NCI-H146 treated with DMSO at 0.1 percent for 48 hours (cell line): ENCODE results near the gene CD4.
"Not testable (repeated sequence)": the region's sequence is repeated elsewhere in the genome, so short reads cannot be mapped to it uniquely, and the experiment has no call there.

Source experiments
- DNase-seq: peaks from one replicate; lab custom pipeline; 2025; ENCODE audit not compliant: unreplicated experiment; lab: John Stamatoyannopoulos, UW

The CD4 gene

DNA sequence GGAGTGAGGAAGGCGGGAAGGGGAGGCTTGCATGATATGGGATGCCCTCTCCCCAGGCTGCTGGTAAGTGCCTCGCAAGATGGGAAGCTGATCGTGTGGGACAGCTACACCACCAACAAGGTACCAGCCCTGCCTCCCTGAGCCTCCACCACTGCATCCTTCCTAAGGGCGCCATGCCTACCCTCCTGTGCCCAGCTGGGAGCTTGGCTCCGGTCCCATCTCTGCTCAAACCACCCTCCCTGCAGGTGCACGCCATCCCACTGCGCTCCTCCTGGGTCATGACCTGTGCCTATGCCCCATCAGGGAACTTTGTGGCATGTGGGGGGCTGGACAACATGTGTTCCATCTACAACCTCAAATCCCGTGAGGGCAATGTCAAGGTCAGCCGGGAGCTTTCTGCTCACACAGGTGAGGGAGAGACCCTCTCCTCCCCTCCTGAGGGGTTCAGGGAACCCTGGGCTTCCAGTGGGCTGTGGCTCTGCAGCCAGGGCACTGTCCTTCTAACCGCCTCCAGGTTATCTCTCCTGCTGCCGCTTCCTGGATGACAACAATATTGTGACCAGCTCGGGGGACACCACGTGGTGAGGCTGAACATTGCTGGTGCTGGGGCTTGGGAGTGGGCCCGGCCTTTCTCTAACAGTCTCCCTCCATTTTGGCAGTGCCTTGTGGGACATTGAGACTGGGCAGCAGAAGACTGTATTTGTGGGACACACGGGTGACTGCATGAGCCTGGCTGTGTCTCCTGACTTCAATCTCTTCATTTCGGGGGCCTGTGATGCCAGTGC, 54.0 kb downstream of the CD4 start:
- DNase-seq = no peak

DNA sequence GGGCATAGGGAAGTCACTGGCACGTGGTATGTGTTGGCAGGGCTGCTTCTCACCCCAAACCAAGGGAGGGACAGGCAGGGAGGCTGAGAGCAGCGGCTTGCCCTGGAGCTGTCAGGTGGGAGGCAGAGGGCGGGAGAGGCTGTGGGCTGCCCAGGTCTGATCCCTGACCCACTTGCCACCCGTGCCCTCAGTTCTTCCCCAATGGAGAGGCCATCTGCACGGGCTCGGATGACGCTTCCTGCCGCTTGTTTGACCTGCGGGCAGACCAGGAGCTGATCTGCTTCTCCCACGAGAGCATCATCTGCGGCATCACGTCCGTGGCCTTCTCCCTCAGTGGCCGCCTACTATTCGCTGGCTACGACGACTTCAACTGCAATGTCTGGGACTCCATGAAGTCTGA, 56.1 kb downstream of the CD4 start:
- no peak for DNase-seq

DNA sequence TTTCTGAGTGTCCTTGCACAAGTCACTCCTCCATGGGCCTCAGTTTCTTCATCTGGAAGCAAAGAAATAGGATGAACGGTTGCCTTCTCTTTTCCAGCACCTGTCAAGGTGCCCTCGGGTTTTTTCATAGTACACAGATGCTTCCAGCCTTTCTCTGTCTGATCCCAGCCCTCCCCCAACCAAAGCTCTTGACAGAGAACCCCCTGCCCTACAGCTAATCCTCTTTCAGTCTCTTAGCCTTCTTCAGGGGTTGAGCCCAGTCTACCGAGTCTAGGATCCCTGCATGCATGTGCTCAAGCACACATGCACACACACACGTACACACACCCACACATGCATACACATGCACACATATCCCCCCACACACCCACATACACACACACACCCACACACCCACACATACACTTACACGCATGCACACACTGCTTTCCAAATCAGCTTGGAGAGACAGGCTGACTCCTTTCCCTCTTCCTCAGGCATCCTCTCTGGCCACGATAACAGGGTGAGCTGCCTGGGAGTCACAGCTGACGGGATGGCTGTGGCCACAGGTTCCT, 57.1 kb downstream of the CD4 start:
- no peak for DNase-seq

DNA sequence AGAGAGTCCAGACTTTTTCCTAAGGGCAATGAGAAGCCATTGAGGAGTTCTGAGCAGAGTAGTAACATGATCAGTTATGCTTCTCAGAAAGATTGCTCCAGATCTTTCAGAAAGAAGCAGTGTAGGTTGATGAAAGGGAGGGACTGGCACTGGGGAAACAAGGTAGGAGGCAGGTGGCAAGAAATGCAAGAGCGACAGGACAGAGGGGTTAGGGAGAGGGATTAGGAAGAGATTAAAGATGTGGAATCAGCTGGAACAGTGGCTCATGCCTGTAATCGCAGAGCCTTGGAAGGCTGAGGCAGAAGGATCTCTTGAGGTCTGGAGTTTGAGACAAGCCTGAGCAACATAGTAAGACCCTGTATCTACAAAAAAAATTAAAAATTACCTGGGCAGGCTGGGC, 58.3 kb downstream of the CD4 start:
- no peak for DNase-seq

DNA sequence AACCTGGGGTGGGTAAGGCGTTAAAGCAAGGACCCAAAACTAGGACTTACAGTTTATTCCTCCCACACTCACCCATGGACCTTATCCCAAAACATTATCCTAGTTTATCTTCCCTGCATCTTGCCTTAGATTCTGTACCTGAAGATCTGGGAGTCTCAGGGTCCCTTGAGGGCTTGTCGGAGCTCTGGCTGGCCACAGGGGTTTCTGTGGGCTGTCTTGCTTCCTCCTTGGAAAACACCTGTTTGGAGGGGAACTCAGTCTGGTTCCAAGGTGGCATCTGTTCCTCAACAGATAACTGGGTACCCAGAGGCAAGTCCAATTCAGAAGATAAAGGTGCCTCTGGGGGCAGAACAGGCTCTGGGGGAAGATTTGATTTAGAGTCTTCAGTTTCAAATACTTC, 60.1 kb downstream of the CD4 start:
- DNase-seq = no peak

DNA sequence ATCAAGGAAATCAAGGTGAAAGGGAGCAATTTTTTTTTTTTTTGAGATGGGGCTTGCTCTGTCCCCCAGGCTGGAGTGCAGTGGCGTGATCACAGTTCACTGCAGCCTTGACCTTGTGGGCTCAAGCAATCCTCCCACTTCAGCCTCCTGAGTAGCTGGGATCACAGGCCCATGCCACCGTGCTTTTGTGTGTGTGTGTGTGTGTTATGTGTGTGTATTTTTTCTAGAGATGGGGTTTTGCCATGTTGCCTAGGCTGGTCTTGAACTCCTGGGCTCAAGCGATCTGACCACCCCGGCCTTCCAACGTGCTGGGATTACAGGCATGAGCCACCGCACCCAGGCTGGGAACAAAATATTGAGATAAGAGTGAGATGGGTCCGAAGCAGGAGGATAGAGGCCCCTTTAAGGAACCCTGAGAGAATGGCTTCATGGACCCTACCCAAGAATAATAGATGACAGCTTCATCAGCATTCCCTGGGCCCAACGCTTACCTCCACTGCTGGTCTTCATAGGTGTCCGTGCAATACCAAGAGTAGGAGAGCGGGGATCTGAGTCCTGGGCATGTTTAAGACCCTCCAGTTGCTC, 60.7 kb downstream of the CD4 start:
- DNase-seq = no peak

DNA sequence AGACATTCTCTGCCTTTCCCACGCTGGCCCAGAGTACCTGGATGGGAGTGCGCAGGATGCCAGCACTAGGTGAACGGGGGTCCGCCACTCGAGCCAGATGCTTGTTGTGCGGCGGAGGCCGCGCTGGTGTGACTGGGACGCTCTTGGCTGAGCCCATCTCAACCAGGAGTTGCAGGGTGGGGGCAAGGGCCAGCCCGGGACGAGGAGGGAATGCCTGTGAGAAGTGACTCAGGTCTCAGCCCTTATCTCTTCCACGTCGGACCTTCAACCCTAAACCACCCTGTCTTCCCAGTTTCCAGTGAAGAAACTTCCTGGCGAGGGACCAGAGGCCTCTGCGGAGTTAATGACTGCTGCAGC, 61.4 kb downstream of the CD4 start:
- DNase-seq = no peak

DNA sequence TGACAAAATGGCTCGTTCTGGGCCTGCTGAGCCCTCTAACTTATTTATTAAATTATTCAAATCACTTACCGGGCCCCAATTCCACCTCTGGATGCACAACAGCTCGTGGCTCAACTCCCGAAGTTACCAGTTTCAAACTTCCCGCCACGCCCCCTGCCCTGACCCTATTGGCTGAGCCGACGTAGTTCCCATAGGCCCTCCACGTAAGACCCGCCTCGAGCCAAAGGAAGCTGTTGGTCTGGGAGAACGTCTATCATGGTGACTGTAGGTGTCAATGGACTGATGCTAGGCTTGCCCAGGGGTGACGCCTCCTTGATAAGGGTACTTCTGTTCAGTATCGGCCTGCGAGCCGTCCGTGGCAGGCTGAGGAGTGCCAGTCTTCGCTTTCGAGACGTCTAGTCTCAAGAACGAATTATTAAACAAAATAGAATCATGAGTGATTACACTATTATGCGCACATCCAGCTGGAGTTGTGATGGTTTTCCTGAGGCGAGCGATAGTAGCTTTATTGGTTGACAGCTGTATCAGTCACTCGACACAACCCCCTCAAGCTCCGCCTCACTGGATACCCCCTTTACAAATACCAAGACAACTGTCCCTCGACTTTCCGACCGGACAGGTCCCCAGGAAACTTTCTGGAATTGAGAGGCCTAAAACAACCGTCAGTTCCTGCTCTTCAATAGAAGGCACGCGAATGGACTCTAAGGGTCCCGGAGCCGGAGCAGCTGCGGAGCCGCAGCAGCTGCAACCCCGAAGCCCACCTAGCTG, 62.0 kb downstream of the CD4 start, which contains the start of gene CDCA3:
CDCA3 (minus strand) TSS at position 134 of the 768 bp plus-strand sequence. CDS start 334 bp downstream, outside the sequence.
- peak; percentile 100 for DNase-seq

DNA sequence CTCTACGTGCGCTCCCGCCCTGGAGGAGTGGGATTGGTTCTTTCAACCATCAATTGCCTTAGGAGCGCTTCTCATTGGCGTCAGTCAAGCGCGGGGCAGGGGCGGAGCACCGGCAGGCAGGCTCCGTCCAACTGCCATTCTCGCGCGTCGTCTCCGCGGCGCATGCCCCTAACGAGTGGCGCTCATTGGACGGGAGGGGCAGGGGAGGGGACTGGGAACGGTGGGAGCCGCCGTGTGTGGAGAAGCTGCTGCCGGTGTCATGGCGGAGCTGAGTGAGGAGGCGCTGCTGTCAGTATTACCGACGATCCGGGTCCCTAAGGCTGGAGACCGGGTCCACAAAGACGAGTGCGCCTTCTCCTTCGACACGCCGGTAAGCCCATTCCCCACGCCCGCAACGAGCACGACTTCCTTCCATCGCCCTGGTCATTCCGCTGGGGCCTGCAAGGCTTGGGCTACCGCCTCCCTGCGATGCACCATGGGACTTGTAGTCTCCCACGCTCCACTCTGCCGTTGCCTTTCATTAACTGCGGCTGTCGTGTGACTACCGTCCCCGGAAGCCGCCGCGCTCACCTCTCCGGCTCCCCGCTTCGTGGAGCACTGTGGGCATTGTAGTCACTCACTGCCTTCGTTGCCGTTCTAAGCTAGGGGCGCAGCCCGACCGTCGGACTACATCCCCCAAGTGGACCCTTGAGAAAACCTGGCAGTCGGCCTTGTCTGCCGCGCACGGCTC, 62.8 kb downstream of the CD4 start, which contains the start of gene USP5:
USP5 (plus strand) TSS at position 230 of the 730 bp plus-strand sequence; CDS start at position 260, 30 bp downstream.
- peak; percentile 100 for DNase-seq

DNA sequence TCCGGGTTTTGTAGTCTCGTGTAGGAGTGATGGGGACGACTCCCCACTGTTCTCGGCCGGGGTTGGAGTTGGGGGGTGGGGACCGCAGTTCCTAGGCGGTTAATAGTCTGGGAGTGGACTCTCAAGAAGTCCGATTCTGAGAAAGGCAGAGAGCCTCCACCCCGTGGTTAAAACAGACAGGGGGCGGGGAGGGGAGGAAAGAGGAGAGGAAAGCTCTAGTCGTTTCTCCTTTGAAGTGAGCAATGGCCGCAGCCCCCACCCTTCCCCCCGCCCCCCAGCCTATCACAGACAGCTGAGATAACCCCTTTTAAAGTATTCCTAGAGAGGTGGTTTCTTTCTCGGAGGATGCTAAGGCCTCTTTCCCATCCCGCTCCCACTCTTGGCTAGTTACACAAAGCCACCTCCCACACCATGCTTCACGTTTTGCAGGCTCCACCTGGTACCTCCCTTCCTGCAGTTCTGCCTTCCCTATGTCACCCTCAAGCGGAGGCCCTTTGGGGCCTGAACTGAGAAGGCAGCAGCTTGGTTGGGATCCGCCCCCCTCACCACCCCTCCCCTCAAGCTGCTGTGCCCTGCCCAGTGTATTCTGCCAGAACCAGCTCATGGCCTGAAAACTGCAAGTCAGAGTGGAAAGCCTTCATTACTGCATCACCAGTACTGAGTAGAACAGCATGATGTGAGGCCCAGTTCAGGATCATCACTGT, 63.5 kb downstream of the CD4 start:
- peak; percentile 69 for DNase-seq

DNA sequence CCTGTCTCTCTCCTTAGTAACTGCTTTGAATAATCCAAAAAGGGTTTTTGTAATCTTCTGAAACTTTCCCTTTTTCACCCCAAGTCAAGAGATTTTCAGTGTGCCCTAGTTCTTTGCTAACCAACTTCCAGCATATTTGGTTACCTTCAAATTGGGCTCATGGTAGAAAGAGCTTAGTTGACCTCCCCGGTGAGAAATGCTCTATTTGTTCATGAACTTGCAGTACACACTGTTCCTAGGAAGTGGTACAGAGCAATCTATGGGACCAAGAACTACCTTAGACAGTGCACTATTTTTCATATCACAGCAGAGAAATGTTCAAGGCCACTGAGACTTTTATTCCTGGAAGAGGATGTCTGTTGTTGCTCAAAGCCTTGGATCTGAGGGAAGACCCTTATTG, 64.3 kb downstream of the CD4 start:
- no peak for DNase-seq

DNA sequence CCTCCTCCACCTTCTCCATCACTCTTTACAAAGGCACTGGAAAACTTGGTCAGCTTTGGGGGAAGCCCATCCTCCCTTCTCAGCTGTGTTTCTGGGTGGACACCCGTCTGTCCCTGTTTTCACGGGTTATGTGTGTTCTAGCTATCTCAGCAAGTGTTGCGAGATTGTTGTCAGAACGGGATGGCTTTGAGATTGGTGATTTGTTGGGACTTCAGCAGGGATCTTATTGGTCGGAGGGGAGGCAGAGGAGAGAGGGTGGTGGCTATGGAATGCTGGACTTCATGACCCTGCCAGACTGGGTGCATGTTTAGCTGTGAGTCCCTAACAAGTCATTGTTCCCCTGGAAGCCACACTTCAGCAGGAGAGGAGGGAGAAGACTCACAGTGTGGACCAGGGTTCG, 64.7 kb downstream of the CD4 start:
- DNase-seq = no peak

DNA sequence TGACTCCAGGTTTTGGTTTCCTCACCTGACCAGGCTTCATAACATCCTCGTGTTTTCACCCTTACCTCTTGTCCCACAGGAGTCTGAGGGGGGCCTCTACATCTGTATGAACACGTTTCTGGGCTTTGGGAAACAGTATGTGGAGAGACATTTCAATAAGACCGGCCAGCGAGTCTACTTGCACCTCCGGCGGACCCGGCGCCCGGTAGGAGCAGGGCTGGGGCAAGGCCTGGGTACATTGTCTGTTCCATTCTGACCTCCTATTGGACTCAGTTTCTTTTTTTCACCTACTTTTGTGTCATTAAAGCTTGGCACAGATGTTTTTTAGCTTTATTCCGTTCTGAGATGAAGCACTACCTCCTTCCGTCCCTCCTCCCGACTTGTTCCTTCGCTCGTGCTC, 66.0 kb downstream of the CD4 start:
- DNase-seq = no peak

DNA sequence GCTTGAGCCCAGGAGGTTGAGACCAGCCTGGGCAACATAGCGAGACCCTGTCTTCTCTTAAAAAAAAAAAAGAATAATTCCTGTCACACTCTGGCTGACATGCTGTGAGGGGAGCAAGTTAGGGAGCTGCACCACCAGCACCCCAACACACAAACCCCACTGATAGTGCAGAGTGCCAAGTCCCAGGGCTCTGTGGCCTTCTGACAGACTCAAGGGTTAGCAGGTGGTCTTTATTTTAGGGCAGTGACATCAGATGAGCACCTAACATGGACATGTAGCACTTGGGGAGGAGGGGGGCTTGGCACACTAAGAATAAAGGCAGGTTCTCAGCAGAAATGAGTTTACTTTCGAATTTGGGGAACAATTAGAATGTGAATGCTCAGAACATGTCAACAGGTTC, 69.5 kb downstream of the CD4 start:
- DNase-seq = no peak

DNA sequence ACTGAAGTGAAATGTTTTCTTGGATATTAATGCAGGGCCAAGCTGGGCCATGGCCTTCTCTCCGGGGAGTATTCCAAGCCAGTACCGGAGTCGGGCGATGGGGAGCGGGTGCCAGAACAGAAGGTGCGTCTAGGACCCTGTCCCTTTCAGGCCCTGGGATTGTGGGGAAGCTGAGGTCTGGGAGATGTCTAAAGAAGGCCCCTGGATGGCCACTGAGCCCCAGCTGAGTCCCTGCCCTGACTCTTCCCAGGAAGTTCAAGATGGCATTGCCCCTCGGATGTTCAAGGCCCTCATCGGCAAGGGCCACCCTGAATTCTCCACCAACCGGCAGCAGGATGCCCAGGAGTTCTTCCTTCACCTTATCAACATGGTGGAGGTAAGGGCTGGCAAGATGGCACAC, 70.8 kb downstream of the CD4 start:
- no peak for DNase-seq

DNA sequence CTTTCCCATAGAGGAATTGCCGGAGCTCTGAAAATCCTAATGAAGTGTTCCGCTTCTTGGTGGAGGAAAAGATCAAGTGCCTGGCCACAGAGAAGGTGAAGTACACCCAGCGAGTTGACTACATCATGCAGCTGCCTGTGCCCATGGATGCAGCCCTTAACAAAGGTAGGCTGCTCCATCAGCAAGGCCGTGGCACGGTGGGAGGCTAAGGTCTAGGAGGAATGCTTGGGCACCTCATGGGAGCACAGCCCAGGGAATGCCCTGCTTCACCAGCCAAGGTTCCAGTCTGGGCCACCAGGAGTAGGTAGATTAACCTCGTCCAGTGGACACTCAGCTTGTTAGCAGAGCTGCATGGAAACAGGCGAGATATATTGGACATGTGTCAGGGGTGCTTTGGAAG, 71.6 kb downstream of the CD4 start:
- DNase-seq = no peak

DNA sequence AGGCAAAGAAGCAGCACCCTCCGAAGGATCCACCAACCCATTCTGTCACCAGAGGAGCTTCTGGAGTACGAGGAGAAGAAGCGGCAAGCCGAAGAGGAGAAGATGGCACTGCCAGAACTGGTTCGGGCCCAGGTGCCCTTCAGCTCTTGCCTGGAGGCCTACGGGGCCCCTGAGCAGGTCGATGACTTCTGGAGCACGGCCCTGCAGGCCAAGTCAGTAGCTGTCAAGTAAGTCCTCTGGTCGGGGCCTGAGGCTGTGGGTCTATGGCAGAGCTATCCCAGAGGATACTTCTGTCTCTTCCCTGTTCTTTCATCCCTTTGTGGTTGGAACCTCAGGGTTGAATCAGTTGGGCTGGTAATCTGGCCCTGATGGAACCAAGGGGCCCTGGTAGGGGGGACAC, 72.1 kb downstream of the CD4 start:
- no peak for DNase-seq

DNA sequence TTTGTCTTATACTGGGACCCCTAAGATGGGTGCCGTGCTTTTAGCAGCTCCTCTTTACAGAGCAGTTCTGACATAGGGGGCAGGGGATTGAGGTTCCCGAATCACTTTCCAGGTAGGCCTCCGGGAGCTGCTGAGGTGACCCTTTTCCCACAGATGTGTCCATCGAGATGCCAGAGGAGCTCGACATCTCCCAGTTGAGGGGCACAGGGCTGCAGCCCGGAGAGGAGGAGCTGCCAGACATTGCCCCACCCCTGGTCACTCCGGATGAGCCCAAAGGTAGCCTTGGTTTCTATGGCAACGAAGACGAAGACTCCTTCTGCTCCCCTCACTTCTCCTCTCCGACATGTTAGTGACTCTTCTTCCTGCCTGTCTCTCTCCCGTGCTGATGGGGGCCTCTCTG, 73.7 kb downstream of the CD4 start:
- DNase-seq = no peak

DNA sequence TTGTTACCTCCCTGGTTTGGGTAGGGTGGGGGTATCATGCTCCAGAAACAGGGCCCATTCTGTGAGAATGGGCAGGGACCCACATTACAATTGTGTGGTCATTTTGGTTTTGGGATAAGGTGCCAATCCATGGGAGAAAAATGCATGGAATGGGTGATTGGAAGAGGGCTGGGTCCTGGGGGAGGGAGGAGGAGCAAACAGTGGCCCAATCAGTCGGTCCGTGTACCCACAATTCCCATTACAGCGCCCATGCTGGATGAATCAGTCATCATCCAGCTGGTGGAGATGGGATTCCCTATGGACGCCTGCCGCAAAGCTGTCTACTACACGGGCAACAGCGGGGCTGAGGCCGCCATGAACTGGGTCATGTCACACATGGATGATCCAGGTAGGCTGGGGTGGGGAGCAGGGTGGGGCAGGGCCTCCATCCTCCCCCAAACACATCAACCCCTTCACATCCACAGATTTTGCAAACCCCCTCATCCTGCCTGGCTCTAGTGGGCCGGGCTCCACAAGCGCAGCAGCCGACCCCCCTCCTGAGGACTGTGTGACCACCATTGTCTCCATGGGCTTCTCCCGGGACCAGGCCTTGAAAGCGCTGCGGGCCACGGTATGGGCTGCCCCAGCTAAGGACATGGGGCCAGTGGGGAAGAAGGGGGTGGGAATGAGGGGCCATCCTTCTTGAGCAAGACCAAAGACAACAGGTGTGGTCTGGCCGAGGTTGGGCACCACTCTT, 74.4 kb downstream of the CD4 start:
- no peak for DNase-seq

DNA sequence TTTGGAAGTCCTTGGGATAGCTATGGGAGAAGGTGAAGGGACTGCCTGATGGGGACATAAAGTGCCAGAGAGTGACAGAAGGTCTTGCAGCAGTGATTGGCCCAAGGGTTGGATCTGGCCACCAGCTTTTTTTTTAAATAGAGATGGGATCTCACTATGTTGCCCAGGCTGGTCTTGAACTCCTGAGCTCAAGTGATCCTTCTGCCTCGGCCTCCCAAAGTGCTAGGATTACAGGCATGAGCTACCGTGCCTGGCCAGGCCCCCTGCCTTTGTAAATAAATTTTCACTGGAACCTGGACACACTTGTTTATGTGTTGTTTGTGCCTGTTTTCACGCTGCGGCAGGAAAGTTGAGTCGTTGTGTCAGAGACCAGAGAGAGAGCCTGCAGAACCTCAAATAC, 76.0 kb downstream of the CD4 start:
- DNase-seq = not testable (repeated sequence)
